Duodenal mucosa (tissue), 2 donors: Measurements from ENCODE around the gene SPRN.
"Not testable (repeated sequence)": the region's sequence is repeated elsewhere in the genome, so short reads cannot be mapped to it uniquely, and the experiment has no call there.

Experiments used
- H3K27ac ChIP-seq: one replicate; pipeline ENCODE4 v1.7.0; 2013; ENCODE audit warnings: low read depth, low read length
- H3K27me3 ChIP-seq, 2 donors: one replicate each; pipeline ENCODE4 v1.7.0; 2013; ENCODE audit warnings: low read length in 2 of 2, control low read depth in 1 of 2; ENCODE audit not compliant: insufficient read depth in 2 of 2, control insufficient read depth in 1 of 2
- H3K36me3 ChIP-seq, 2 donors: one replicate each; pipeline ENCODE4 v1.7.0; 2013; ENCODE audit warnings: low read length in 2 of 2, control low read depth in 1 of 2; ENCODE audit not compliant: insufficient read depth in 2 of 2, control insufficient read depth in 1 of 2
- H3K4me1 ChIP-seq, 2 donors: one replicate each; pipeline ENCODE4 v1.7.0; 2013; ENCODE audit warnings: low read length in 2 of 2, control low read depth in 1 of 2; ENCODE audit not compliant: insufficient read depth in 2 of 2, control insufficient read depth in 1 of 2
- H3K4me3 ChIP-seq, 2 donors: one replicate each; pipeline ENCODE4 v1.7.0; 2013; ENCODE audit warnings: low read length in 2 of 2, low read depth in 1 of 2
- H3K9ac ChIP-seq, 2 donors: one replicate each; pipeline ENCODE4 v1.7.0; 2013; ENCODE audit warnings: low read length in 2 of 2, low read depth in 1 of 2
- H3K9me3 ChIP-seq, 2 donors: one replicate each; pipeline ENCODE4 v1.7.0; 2013; ENCODE audit warnings: low read length in 2 of 2, control low read depth in 1 of 2; ENCODE audit not compliant: control insufficient read depth in 1 of 2

The SPRN gene

DNA sequence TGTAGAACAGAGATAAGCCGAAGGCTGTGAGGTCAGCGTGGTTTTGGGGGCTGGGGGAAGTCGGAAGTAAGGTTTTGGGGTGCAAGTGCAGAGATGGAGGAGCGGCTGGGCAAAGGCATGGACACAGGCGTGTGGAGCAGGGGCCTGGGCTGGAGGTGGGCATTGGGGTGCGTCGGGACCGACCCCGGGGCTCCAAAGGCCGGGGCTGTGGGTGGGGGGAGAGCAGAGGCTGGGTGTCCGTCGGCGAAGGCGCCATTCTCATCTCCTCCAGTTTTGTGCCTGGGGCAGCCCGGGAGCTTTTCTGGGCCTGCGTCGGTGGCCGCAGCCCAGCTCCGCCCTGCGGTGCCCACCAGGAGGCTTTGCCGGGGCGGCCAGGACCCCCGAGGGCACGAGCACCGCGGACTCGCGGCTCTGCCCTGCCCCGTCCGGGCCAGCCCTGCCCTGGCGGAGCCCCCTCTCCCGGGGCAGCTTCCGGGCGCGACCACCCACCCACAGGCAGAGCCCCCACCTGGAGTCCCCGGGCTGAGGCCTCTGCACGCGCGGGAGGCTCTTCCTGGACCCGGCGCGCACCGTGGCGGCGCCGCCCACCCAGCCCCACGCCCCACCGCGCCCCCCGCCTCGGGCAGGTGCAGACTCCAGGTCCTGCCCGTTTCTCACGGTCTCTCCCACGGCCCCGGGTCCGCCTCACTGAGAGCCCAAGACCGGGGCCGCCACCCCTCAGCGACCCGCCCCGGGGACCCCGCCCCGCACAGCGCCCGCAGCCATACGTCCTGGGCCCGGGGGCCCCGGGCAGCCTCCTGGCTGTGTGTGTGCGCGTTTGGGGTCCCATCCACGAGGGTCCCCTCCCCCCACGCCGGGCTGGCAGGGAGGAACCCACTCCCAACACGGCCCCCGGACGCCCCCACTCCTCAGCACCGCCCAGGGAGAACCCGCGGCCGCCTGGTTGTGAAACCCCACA lies 21.6 kb upstream of the SPRN start:
- Histone ChIP-seq H3K9ac (no peak overlapping the region), H3K4me1 (no peaks in the 10 kb centered on the region), H3K27ac (no peak overlapping the region), H3K27me3 (no peaks in the 10 kb centered on the region), H3K9me3 (peaks cover 14 to 26% of the 10 kb centered on the region in 2 donors), H3K36me3 (no peaks in the 10 kb centered on the region), H3K4me3 (no peak overlapping the region)

DNA sequence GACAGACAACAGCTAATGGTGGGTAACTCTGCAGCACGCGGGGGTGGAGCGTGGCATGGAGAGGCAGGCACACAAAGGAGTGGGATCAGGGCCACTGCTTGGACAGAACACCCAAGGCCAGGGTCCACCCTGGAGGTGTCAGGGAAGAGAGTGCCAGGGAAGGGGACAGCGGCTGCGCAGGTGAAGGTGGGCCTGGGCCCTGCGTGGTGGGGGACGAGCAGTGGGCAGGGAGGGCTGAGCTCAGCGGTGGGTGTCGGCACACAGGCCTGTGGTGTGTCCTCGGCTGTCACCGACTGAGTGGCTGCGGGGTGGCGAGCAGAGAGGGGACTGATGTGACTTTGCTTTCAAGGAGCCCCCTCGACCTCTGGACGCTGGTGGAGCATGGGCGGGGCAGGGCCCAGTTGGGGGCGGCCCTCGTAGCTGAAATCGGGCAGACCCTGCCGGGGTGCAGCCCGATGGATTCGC lies 20.9 kb upstream of the SPRN start:
- H3K9ac ChIP-seq = no peak overlapping the region
- no peak overlapping the region for H3K27ac ChIP-seq
- peaks cover 14 to 26% of the 10 kb centered on the region in 2 donors for H3K9me3 ChIP-seq
- H3K36me3 ChIP-seq = no peaks in the 10 kb centered on the region
- H3K4me1 ChIP-seq = no peaks in the 10 kb centered on the region
- H3K27me3 ChIP-seq = no peaks in the 10 kb centered on the region
- no peak overlapping the region for H3K4me3 ChIP-seq

DNA sequence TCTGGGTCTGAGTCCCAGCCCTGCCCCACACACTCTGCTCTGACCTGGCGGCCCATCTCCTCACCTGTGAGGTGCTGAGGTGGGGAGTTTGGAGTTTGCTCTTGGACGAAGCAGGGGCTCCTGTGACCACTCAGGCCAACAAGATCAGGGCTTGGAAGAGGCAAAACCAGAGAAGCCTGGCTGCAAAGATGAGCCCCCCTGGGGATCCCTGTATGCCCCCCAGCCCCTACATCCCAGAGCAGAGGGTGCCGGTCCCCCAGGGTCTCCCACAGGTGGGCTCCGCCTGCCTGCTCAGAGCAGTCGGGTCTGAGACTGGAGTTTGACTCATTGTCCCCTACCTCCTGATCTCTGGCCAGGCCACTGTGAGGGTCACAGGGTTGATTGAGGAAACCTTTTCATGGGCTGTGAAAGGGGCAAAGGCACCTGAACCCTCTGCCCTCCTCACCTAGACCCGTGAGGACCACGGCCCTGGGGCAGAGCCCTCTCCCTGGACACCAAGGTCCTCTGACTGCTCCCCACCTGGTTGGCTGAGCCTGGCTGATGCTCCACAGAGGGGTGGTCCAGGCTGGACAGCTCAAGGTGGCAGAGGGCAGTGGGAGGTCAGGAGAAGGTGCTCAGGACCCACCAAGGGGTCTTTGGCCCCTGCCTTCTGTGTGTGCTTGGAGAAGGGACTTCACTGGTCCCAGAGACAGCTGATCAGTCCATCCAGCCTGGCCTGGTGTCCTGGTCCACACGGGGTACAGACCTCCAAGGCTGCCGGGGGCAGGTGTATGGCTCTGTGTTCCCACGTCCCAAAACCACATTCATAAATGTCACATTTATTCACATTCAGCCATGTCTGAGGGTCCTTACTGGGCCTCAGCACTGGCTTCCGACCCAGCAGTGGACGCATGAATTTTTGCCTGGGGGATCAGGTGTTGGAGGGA lies 20.2 kb upstream of the SPRN start:
- H3K4me1 ChIP-seq = no peaks in the 10 kb centered on the region
- no peak overlapping the region for H3K27ac ChIP-seq
- H3K9me3 ChIP-seq = peaks cover 14 to 26% of the 10 kb centered on the region in 2 donors
- no peak overlapping the region for H3K4me3 ChIP-seq
- H3K36me3 ChIP-seq = no peaks in the 10 kb centered on the region
- H3K27me3 ChIP-seq = no peaks in the 10 kb centered on the region
- H3K9ac ChIP-seq = no peak overlapping the region

DNA sequence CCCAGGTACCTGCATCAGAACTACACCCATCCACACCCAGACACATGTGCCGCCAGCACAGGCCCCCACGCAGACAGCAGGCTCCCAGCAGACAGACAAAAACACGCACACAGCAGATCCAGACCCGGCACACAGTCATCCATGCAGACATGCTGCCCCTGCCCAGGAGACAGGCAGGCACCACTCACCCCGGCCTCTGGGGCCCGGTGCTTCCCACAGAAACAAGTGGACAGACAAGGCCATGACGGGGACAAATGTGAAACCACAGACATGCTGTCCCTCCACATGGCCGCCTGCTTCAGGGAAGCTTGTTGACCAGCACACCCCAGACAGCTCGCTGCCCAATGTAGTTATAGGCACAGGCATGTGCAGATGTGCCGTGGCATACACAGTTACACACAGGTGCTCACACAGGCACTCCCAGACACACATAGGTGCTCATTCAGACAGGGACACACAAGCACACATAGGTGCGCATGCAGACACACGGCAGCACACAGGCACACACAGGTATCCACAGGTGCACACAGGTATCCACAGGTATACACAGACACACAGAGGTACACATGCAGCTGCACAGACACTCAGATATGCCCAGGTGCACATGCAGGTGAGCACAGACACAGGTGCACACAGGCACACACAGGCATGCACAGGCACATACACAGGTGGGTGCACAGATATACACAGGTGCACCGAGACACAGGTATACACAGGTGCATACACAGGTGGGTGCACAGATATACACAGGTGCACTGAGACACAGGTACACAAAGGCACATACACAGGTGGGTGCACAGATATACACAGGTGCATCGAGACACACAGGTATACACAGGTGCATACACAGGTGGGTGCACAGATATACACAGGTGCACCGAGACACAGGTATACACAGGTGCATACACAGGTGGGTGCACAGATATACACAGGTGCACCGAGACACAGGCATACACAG lies 18.8 kb upstream of the SPRN start:
- no peak overlapping the region for H3K4me3 ChIP-seq
- H3K4me1 ChIP-seq = peaks cover 0 to 5% of the 10 kb centered on the region in 2 donors
- no peak overlapping the region for H3K9ac ChIP-seq
- H3K27ac ChIP-seq = no peak overlapping the region
- no peaks in the 10 kb centered on the region for H3K27me3 ChIP-seq
- peaks cover 13 to 16% of the 10 kb centered on the region in 2 donors for H3K9me3 ChIP-seq
- no peaks in the 10 kb centered on the region for H3K36me3 ChIP-seq

DNA sequence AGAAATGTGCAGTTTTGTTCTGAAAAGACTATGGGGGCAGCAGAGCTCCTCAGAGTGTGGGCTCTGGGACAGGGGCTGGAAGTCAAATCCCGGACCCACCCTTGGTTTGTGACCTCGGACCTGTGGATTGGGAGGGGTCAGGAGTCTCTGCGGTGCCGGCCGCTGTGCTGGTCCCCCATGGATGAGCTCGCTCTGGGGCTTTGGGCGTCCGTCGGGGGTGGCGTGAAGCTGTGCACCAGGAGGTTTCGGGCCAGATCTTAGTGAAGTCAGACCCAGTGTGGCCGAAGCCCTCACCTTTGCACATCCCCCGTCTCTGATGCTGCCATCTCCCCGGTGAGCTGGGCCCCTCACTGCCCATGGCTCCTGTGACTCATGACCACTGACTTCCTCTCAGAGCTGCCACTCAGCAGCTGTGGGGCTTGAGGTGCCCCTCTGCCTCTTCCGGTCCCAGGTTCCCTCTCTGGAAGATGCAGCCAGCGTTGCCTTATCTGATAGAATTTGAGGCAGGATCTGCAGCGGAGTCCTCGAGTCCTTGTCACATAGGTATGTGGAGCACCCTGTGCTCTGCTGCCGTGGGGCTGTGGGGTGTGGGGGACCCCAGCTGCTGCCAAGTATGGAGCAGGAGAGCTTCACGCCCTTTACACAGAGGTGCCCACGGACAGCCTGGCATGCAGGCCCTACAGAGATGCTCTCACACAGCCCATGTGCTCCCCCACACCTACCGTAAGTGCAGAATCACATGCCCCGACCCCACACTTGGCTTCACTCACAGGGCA lies 18.0 kb upstream of the SPRN start:
- no peak overlapping the region for H3K4me3 ChIP-seq
- no peak overlapping the region for H3K9ac ChIP-seq
- H3K36me3 ChIP-seq = no peaks in the 10 kb centered on the region
- no peak overlapping the region for H3K27ac ChIP-seq
- H3K27me3 ChIP-seq = no peaks in the 10 kb centered on the region
- peaks cover 0 to 5% of the 10 kb centered on the region in 2 donors for H3K4me1 ChIP-seq
- peaks cover 7 to 8% of the 10 kb centered on the region in 2 donors for H3K9me3 ChIP-seq

DNA sequence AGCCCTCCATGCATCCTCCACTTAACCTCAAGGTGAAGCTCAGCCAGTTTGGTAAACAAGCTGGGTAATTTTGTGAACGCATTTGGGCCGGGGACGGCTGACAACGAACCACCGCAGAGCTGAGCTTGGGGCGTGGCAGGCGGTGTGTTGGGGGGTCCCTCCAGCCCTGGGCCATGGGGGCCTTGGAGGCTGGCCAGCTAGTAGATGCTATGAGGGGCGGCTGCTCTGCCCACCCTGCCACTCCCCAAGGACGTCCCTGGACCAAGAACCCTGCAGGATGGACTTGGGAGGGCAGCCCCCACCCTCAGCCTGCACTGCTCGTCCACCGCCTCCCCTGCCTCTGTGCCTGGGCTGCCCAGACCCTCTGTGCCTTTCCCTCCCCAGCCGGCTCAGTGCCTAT lies 17.4 kb upstream of the SPRN start:
- Histone ChIP-seq H3K27me3 (no peaks in the 10 kb centered on the region), H3K9ac (no peak overlapping the region), H3K4me1 (peaks cover 0 to 5% of the 10 kb centered on the region in 2 donors), H3K9me3 (peaks cover 2 to 5% of the 10 kb centered on the region in 2 donors), H3K36me3 (no peaks in the 10 kb centered on the region), H3K4me3 (no peak overlapping the region), H3K27ac (no peak overlapping the region)

DNA sequence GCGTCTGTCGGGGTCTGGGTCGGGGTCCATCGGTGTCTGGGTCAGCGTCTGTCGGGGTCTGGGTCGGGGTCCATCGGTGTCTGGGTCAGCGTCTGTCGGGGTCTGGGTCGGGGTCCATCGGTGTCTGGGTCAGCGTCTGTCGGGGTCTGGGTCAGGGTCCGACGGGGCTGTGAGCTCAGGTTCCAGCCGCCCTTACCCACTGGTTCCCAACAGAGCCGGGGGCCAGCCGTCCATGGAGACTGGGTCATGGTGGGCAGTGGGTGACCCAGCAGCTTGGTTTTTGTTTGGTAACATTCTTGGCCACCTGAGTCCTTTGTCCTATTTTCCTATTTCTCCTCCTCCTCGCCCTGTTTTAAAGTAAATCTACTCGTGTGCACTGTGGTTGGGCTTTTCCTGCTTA lies 16.9 kb upstream of the SPRN start:
- not testable (repeated sequence) for H3K27me3 ChIP-seq, H3K9ac ChIP-seq, H3K9me3 ChIP-seq, H3K4me1 ChIP-seq, H3K4me3 ChIP-seq, H3K27ac ChIP-seq, H3K36me3 ChIP-seq

DNA sequence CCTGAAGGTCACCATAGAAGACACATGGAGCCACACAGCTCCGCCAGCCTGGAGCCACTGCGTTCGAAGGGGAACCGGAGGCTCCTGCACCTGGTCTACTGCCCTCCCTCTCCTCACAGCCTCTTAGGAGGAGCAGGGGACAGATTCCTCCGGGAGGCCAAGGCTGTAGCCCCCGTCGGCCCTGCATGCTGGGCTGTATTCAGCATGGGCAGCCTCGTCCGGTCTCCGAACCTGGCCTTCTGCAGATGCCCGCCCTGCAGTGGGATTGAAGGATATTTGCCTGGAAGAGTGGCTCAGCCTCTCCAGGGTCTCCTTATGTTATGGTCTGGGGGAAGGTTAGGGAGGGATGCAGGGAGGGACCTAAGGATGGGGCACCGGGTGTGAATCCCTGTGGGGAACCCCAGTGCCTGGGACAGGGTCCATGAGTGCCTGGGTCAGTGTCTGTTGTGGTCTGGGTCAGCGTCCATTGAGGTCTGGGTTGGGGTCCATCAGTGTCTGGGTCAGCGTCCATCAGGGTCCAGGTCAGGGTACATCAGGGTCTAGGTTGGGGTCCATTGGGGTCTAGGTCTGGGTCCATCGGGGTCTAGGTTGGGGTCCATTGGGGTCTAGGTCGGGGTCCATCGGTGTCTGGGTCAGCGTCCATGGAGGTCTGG lies 16.3 kb upstream of the SPRN start:
- H3K27ac ChIP-seq = no peak overlapping the region
- H3K36me3 ChIP-seq = no peaks in the 10 kb centered on the region
- no peaks in the 10 kb centered on the region for H3K27me3 ChIP-seq
- H3K4me1 ChIP-seq = peaks cover 0 to 5% of the 10 kb centered on the region in 2 donors
- H3K9me3 ChIP-seq = no peaks in the 10 kb centered on the region
- H3K9ac ChIP-seq = no peak overlapping the region
- H3K4me3 ChIP-seq = no peak overlapping the region
